HEK293 (cell line): Measurements from ENCODE around the gene MERTK.
A peak's percentile ranks its signal among the peaks of the same experiment; 100 is the strongest.

Source experiments
- CTCF ChIA-PET: fragments of 350-600 bp; formaldehyde crosslinking; extraction: SDS; loops from one replicate; lab custom pipeline; 2021; ENCODE audit warnings: antibody characterized with exemption; lab: Yijun Ruan, JAX
- POLR2A ChIA-PET: fragments of 300-600 bp; formaldehyde crosslinking; extraction: SDS; loops from one replicate; lab custom pipeline; 2020; ENCODE audit warnings: antibody characterized with exemption, inconsistent platforms; lab: Yijun Ruan, JAX
- H3K27ac ChIP-seq: fragments of 200-500 bp; sonication (Bioruptor generic); 2 replicates; pipeline ENCODE4 v1.5.1; 2014; ENCODE audit warnings: low read depth, low read length, control low read depth, inconsistent platforms; ENCODE audit errors: extremely low read depth
- H3K36me3 ChIP-seq, 2 experiments: fragments of 200-500 bp in 1 of 2; sonication (Bioruptor generic) in 1 of 2; 1 replicate in 1 of 2; 2 replicates in 1 of 2; pipeline ENCODE4 v1.5.1; 2014 to 2017; ENCODE audit warnings: inconsistent platforms in 2 of 2, low read length in 2 of 2; ENCODE audit not compliant: control insufficient read depth in 2 of 2, insufficient read depth in 1 of 2
- H3K4me1 ChIP-seq: fragments of 200-500 bp; sonication (Bioruptor generic); 2 replicates; pipeline ENCODE4 v1.5.1; 2014; ENCODE audit warnings: mild to moderate bottlenecking, low read length, inconsistent platforms; ENCODE audit not compliant: control insufficient read depth, insufficient read depth
- H3K4me3 ChIP-seq: 2 replicates; pipeline ENCODE4 v1.5.1; 2011; ENCODE audit warnings: low read depth, mild to moderate bottlenecking, control low read depth, low read length, moderate library complexity
- H3K9me3 ChIP-seq: fragments of 200-500 bp; sonication (Bioruptor generic); 2 replicates; pipeline ENCODE4 v1.5.1; 2014; ENCODE audit warnings: low read depth, low read length, inconsistent platforms; ENCODE audit not compliant: control insufficient read depth, insufficient read depth
- FEZF1 ChIP-seq: fragments of 450-650 bp; formaldehyde crosslinking; IDR thresholded peaks from 2 replicates; pipeline ENCODE4 v1.5.1; 2016; ENCODE audit warnings: missing biosample characterization, missing genetic modification characterization
- HOXD13 ChIP-seq: sonication (generic); formaldehyde crosslinking; IDR thresholded peaks from 2 replicates; pipeline ENCODE4 v1.8.0; 2022; ENCODE audit warnings: missing genetic modification reagents, borderline replicate concordance
- PRDM1 ChIP-seq: fragments of 450-650 bp; formaldehyde crosslinking; IDR thresholded peaks from 2 replicates; pipeline ENCODE4; 2016; ENCODE audit warnings: missing biosample characterization, missing genetic modification characterization
- ZNF140 ChIP-seq: fragments of 450-650 bp; formaldehyde crosslinking; IDR thresholded peaks from 2 replicates; pipeline ENCODE4 v1.5.1; 2016; ENCODE audit warnings: missing biosample characterization, missing genetic modification characterization
- ZNF350 ChIP-seq: fragments of 450-650 bp; formaldehyde crosslinking; IDR thresholded peaks from 2 replicates; pipeline ENCODE4 v1.5.0; 2017; ENCODE audit warnings: missing biosample characterization, mild to moderate bottlenecking, missing genetic modification characterization
- ZNF391 ChIP-seq: fragments of 450-650 bp; formaldehyde crosslinking; IDR thresholded peaks from 2 replicates; pipeline ENCODE4 v1.5.1; 2016; ENCODE audit warnings: low read depth, missing biosample characterization, missing genetic modification characterization, borderline replicate concordance
- ZNF416 ChIP-seq: fragments of 450-650 bp; formaldehyde crosslinking; IDR thresholded peaks from 2 replicates; pipeline ENCODE4 v1.5.1; 2016; ENCODE audit warnings: missing biosample characterization, missing genetic modification characterization
- ZNF600 ChIP-seq: fragments of 450-650 bp; formaldehyde crosslinking; IDR thresholded peaks from 2 replicates; pipeline ENCODE4 v1.5.1; 2016; ENCODE audit warnings: missing biosample characterization, missing genetic modification characterization
- ZNF658 ChIP-seq: fragments of 450-650 bp; formaldehyde crosslinking; IDR thresholded peaks from 2 replicates; pipeline ENCODE4; 2016; ENCODE audit warnings: missing biosample characterization, missing genetic modification characterization
- ZNF747 ChIP-seq: fragments of 450-650 bp; formaldehyde crosslinking; IDR thresholded peaks from 2 replicates; pipeline ENCODE4 v1.5.1; 2016; ENCODE audit warnings: missing biosample characterization, missing genetic modification characterization
- ZNF776 ChIP-seq: fragments of 450-650 bp; formaldehyde crosslinking; IDR thresholded peaks from 2 replicates; pipeline ENCODE4 v1.5.0; 2017; ENCODE audit warnings: missing biosample characterization, missing genetic modification characterization, borderline replicate concordance
- TF ChIP-seq, protein P1 (sequence below): fragments of 450-650 bp; formaldehyde crosslinking; IDR thresholded peaks from 2 replicates; pipeline ENCODE4 v1.5.1; 2017; ENCODE audit warnings: missing biosample characterization, missing genetic modification characterization
- TF ChIP-seq, protein P2 (sequence below): fragments of 450-650 bp; formaldehyde crosslinking; IDR thresholded peaks from 2 replicates; pipeline ENCODE4 v1.5.1; 2017; ENCODE audit warnings: missing biosample characterization, mild to moderate bottlenecking, missing genetic modification characterization, moderate library complexity
- TF ChIP-seq, protein P3 (sequence below): fragments of 450-650 bp; formaldehyde crosslinking; conservative IDR thresholded peaks from 2 replicates; pipeline ENCODE4 v1.5.1; 2016; ENCODE audit warnings: low read depth, missing biosample characterization, missing genetic modification characterization
- TF ChIP-seq, protein P4 (sequence below): fragments of 450-650 bp; formaldehyde crosslinking; IDR thresholded peaks from 2 replicates; pipeline ENCODE4 v1.5.1; 2017; ENCODE audit warnings: missing biosample characterization, missing genetic modification characterization
- TF ChIP-seq, protein P5 (sequence below): fragments of 450-650 bp; formaldehyde crosslinking; IDR thresholded peaks from 2 replicates; pipeline ENCODE4 v1.5.1; 2016; ENCODE audit warnings: missing biosample characterization, missing genetic modification characterization

The MERTK gene

DNA sequence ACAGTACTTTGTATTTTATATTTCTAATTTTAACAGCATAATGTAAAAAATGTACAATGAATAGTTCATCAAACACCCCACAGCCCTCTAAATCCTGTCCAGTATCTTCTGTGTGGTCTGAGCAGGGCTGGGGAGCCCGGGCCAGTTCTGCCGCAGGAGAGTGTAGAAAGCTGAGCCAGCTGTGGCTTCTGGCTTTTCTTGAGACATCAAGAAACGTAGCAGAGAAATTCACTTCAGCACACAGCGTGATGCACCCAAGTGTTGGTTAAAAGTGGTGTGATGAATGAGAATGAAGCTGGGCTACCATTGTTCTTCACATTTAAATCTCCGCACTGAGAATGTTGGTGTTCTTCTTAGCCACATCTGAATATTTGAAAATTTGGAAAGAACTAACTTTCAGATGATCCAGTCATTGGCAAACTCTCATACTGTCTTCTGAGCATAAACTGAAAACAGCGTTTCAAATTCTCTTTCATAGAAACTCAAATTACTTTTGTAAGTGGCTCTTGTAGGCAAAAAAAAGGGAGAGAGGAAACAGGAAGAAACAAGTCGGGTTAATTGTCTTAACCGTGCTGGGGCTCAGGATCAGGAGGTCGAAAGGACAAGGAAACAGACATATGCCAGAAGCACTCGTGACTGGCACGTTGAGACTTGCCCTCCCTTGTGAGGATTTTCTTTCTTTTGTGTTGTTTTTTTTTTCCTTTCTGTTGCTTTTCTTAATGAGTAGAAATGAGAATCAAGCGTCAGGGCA is 133.2 kb downstream of the MERTK start:
- ChIA-PET POLR2A (no interaction called here), CTCF (interaction anchor here (0.9 to 1.5 kb wide), 4 partner anchors 17 to 144 kb away, joined by 3 to 4 read pairs (median 3); no protein-coding TSS in a partner anchor)
- Histone ChIP-seq H3K4me1 (peaks cover 5% of the 10 kb centered on the region), H3K36me3 (peaks cover 0 to 5% of the 10 kb centered on the region in 2 experiments; a peak in 1 of 3 replicates), H3K27ac (0 out of 2 replicates have a peak overlapping the region, but pooled peaks have one; percentile 1), H3K9me3 (no peaks in the 10 kb centered on the region), H3K4me3 (no peak overlapping the region)
- TF ChIP-seq PRDM1 (tag by site-specific recombination) (0 out of 2 replicates have a peak, but pooled peaks have one; percentile 58), ZNF600 (tag by site-specific recombination) (no peak)
- TF ChIP-seq, protein P1, sequence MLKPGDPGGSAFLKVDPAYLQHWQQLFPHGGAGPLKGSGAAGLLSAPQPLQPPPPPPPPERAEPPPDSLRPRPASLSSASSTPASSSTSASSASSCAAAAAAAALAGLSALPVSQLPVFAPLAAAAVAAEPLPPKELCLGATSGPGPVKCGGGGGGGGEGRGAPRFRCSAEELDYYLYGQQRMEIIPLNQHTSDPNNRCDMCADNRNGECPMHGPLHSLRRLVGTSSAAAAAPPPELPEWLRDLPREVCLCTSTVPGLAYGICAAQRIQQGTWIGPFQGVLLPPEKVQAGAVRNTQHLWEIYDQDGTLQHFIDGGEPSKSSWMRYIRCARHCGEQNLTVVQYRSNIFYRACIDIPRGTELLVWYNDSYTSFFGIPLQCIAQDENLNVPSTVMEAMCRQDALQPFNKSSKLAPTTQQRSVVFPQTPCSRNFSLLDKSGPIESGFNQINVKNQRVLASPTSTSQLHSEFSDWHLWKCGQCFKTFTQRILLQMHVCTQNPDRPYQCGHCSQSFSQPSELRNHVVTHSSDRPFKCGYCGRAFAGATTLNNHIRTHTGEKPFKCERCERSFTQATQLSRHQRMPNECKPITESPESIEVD (tag by site-specific recombination) = 0 out of 2 replicates have a peak, but pooled peaks have one; percentile 25

DNA sequence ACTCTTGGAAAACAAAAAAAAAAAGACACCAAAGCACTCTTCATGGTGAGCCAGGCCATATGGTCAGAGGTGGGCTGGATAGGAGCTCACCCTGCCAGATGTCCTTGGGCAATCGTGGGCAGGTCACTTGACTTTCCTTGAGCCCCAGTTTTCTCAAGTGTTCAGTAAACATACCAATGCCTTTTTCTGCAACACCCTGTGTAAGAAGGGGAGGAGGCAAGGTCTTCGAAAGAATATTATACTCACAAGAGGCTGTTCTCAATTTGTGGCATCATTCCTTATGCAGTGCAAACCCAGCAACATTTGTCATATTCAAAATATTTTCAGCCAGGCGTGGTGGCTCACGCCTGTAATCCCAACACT is 133.8 kb downstream of the MERTK start:
- POLR2A ChIA-PET = no interaction called here
- Histone ChIP-seq H3K36me3 (peaks cover 0 to 5% of the 10 kb centered on the region in 2 experiments; a peak in 1 of 3 replicates), H3K4me3 (no peak overlapping the region), H3K9me3 (no peaks in the 10 kb centered on the region), H3K4me1 (peaks cover 5% of the 10 kb centered on the region), H3K27ac (no peak overlapping the region; the same call in 1 of the 2 replicates)
- CTCF ChIA-PET = interaction anchor here (0.5 to 1.5 kb wide), 2 partner anchors 15 to 76 kb away, joined by 3 to 7 read pairs; no protein-coding TSS in a partner anchor
- TF ChIP-seq, protein P2, sequence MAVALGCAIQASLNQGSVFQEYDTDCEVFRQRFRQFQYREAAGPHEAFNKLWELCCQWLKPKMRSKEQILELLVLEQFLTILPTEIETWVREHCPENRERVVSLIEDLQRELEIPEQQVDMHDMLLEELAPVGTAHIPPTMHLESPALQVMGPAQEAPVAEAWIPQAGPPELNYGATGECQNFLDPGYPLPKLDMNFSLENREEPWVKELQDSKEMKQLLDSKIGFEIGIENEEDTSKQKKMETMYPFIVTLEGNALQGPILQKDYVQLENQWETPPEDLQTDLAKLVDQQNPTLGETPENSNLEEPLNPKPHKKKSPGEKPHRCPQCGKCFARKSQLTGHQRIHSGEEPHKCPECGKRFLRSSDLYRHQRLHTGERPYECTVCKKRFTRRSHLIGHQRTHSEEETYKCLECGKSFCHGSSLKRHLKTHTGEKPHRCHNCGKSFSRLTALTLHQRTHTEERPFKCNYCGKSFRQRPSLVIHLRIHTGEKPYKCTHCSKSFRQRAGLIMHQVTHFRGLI (tag by site-specific recombination) = no peak
- TF ChIP-seq ZNF747 (tag by site-specific recombination) = no peak
- no peak for TF ChIP-seq ZNF140 (tag by site-specific recombination)
- TF ChIP-seq, protein P3, sequence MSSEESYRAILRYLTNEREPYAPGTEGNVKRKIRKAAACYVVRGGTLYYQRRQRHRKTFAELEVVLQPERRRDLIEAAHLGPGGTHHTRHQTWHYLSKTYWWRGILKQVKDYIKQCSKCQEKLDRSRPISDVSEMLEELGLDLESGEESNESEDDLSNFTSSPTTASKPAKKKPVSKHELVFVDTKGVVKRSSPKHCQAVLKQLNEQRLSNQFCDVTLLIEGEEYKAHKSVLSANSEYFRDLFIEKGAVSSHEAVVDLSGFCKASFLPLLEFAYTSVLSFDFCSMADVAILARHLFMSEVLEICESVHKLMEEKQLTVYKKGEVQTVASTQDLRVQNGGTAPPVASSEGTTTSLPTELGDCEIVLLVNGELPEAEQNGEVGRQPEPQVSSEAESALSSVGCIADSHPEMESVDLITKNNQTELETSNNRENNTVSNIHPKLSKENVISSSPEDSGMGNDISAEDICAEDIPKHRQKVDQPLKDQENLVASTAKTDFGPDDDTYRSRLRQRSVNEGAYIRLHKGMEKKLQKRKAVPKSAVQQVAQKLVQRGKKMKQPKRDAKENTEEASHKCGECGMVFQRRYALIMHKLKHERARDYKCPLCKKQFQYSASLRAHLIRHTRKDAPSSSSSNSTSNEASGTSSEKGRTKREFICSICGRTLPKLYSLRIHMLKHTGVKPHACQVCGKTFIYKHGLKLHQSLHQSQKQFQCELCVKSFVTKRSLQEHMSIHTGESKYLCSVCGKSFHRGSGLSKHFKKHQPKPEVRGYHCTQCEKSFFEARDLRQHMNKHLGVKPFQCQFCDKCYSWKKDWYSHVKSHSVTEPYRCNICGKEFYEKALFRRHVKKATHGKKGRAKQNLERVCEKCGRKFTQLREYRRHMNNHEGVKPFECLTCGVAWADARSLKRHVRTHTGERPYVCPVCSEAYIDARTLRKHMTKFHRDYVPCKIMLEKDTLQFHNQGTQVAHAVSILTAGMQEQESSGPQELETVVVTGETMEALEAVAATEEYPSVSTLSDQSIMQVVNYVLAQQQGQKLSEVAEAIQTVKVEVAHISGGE = no peak
- no peak for TF ChIP-seq ZNF416 (tag by site-specific recombination)
- TF ChIP-seq, protein P1 (tag by site-specific recombination) = no peak
- TF ChIP-seq, protein P4, sequence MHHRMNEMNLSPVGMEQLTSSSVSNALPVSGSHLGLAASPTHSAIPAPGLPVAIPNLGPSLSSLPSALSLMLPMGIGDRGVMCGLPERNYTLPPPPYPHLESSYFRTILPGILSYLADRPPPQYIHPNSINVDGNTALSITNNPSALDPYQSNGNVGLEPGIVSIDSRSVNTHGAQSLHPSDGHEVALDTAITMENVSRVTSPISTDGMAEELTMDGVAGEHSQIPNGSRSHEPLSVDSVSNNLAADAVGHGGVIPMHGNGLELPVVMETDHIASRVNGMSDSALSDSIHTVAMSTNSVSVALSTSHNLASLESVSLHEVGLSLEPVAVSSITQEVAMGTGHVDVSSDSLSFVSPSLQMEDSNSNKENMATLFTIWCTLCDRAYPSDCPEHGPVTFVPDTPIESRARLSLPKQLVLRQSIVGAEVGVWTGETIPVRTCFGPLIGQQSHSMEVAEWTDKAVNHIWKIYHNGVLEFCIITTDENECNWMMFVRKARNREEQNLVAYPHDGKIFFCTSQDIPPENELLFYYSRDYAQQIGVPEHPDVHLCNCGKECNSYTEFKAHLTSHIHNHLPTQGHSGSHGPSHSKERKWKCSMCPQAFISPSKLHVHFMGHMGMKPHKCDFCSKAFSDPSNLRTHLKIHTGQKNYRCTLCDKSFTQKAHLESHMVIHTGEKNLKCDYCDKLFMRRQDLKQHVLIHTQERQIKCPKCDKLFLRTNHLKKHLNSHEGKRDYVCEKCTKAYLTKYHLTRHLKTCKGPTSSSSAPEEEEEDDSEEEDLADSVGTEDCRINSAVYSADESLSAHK (tag by site-specific recombination) = no peak
- no peak for TF ChIP-seq ZNF776 (tag by site-specific recombination)
- no peak for TF ChIP-seq ZNF391
- TF ChIP-seq ZNF350 (tag by site-specific recombination) = no peak
- TF ChIP-seq, protein P5, sequence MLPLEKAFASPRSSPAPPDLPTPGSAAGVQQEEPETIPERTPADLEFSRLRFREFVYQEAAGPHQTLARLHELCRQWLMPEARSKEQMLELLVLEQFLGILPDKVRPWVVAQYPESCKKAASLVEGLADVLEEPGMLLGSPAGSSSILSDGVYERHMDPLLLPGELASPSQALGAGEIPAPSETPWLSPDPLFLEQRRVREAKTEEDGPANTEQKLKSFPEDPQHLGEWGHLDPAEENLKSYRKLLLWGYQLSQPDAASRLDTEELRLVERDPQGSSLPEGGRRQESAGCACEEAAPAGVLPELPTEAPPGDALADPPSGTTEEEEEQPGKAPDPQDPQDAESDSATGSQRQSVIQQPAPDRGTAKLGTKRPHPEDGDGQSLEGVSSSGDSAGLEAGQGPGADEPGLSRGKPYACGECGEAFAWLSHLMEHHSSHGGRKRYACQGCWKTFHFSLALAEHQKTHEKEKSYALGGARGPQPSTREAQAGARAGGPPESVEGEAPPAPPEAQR = no peak
- TF ChIP-seq HOXD13 (CRISPR knock-in tag) = no peak
- no peak for TF ChIP-seq ZNF658 (tag by site-specific recombination)
- TF ChIP-seq FEZF1 (tag by site-specific recombination) = no peak
